DMS53 treated with DMSO at 0.1 percent for 48 hours (cell line): ENCODE results near the gene ATP6V1F.

Source experiments
- DNase-seq: peaks from one replicate; lab custom pipeline; 2025; ENCODE audit not compliant: unreplicated experiment; lab: John Stamatoyannopoulos, UW

Gene ATP6V1F, protein sequence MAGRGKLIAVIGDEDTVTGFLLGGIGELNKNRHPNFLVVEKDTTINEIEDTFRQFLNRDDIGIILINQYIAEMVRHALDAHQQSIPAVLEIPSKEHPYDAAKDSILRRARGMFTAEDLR

DNA sequence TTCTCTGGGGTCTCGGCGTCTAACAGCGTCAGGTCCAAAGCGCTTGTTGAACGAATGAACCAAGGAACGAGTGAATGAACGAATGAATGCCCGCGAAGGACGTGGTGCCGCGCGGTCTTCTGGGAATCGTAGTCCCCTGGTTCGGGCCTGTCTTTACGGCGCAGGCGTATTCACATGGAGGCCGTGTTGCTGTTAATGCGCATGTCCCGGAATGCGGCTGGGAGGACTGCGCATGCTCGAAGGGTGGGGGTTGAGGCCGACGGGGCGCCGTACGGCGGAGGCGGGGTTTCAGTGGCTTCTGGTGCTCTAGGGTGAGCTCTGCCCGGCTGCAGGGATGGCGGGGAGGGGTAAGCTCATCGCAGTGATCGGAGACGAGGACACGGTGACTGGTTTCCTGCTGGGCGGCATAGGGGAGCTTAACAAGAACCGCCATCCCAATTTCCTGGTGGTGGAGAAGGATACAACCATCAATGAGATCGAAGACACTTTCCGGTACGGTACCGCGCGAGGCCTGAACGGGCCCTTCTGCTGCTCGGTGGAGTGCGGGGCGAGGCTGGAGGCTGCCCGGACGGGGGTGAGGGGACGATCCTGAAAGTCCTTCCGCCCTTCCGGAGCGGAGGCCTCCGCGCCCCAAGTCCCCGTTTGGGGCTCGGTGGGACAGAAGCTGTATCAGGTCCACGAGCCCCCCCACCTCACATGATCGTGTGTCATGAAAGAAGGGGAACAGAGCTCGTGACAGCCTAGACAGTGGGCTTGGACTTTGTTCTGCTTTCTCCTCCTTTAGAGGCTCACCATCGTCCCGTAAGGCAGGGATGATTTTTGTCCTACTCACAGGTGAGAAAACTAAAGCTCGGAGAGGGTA lies at the start of gene ATP6V1F:
TSS of gene ATP6V1F (plus strand) at position 286 of the 862 bp plus-strand sequence. CDS start at position 335, 49 bp downstream.
- DNase-seq: peak; percentile 97

DNA sequence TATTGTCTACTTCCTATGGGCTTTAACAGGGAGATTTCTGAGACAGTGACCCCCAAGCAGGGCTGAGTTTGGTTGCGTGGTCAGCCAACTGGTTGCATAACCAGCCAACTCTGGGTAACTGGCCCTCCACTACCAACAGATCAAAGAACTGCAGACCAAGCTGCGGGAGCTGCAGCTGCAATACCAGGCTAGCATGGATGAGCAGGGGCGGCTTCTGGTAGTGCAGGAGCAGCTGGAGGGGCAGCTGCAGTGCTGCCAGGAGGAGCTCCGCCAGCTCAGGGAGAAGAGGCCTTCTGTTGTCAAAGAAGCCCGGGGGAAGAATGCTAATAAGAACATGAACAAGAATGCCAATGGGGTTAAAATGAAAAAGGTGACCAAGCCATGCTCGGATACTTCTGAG lies 48.2 kb upstream of the ATP6V1F start:
- no peak for DNase-seq

DNA sequence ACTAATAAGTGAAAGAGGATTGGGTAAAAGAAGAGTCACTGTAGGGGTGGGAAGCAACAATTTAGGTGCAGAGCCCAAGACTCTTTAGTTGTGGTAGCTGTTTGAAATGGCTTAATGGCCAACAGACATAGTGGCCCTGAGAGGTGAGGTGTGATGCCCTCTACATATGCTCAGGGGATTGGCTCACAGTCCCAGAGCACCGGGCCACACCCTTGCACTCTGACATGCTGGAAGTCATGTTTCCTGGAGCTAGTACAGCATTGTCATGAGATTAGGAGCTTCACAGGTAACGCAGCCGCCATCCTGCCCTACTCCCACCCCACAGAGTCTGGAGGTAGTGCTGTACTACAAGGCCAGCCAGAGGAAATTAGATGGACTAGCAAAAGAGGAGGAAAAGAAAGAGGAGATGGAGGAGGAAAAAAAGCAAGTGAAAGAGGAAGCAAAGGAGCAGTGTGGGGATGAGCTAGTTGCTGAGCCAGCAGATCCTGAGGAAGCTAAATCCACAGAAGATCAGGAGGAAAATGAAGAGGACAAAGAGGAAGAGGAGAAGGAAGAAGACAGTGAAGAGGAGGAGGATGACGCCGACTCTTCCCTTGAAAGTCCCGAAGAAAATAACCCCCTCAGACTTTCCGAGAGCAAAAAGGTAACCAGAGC lies 47.2 kb upstream of the ATP6V1F start:
- no peak for DNase-seq

DNA sequence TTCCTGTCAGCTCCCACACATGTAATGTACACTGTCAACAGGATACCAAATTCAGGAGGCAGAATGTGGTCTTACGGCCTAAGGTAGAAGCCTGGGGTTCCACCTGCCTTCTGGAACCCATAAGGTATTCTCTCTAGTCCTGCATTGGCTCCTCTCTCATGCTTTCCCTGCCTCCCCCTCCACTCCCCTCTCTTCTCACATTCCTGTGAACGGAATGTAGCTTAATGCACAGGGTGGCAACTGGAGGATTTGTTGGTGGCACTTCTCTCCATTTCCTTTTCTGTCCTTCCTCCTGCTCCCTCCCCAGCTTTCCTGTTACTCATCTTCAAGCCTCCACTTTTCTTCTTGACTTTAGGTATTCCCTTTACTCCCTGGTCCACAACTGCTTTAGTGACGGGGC lies 44.0 kb upstream of the ATP6V1F start:
- no peak for DNase-seq

DNA sequence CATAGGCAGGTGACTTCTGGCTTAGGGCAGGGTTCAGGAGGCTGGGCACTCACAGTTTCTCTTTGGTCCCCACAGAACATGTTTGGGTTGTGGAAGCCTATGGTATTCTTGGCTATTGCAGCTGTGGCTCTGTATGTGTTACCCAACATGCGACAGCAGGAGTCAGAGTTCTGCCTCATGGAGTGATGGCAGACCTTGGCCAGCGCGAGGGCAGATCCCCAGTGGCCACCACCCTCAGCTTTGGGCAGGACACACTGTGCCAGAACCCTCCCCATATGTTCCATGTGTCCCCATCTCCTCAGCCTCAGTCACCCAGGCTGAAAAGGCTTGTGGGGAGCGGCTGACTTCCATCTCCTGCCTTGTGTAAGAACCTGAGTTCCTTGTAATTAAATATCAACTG lies 40.9 kb upstream of the ATP6V1F start:
- DNase-seq: no peak

DNA sequence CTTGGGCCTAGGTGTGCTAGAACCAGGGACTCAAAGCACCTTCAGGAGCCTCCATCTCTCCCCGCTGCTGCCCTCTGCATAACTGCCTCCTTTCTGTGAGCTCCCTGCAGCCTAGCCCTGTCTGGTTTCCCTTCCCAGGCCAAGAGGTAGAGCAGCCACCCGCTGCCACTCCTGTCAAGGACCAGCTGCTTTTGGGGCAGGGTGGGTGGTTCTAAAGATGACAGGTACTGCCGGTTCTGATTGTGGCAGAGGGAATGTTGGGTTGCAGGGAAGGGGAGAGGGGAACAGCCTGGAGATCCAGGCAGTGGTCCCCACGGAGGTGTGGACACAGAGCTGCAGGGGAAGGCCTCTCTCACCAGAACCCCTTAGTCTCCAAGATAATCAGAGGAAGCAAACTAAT lies 36.1 kb upstream of the ATP6V1F start:
- no peak for DNase-seq

DNA sequence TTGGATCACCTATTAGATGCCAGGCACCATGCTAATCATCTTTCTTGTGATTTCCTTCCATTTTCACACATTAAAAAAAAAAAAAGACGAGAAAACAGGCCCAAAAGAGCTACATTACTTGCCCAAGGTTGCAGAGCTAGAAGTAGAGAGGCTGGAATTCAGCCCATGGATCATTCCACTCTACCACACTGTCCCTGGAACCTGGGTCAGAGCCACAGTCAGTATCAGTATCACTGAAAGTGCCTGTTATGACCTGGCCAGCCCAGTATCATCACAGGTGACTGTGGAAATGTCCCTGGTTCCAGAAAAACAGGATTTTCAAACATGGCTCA lies 35.8 kb upstream of the ATP6V1F start:
- no peak for DNase-seq

DNA sequence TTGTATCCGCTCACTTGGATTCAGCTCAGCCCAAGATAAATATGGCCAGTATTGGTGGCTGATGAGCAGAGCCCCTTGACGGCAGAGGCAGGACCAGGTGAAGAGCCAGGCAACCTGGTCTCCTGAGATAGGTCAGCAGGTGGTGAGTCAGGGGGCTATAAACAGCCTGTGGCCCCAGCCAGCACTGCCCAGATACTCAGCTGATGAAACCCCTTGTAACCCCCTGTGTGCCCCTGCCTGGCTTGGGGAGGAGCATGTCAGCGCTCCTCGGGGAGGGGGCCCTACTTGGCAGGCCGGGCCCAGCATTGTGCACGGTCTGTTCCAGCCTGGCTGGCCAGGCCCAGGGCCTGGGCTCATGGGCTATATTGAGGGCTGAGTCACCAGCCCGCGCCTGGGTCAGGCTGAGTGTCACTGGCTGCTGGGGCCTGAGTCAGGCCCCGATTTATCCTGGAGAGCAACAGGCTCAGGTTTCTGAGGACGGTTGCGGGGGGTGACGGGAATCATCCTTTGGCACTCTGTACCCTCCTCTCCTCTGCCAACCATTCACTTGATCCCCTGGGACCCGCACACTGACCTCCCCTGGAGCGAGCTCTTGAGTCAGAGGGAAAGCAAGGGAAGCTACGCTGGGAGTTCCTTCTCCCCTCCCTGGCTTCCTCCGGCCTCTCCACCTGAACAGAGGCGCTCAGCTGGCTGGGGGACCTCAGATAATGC lies 35.3 kb upstream of the ATP6V1F start:
- no peak for DNase-seq

DNA sequence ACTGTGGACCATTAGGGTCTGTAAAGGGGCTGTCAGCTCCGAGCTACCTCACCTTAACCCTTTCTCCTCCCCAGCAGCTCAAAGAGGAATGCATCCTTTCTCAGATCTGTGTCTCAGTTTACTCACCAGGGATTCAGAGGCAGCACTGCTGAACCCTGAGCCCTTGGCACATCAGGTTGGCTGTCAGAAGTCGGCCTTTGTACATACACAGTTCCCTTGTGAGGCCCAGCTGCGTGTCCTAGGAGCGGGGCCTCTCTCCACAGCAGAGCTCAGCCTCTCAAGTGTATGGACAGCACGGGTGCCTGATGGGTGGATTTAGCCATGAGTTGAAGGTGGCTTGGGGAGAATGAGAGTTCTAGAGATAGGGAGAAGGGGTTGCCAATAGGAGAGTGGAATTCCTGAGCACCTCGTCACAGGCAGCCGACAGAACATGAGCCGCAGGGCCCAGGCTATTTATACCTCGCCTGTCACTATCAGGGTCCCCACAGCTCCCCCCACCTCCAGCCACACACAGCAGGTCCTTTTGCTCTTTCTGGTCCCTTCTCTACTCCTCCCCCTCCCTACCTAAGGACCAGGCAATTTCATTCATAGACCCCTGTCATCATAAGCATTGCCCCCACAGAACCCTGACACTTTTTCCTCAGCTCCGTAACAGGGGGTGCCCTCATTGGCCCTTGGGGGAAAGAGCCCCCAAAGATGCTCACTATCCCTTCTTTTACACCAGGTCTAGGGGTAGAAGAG lies 34.5 kb upstream of the ATP6V1F start:
- DNase-seq: no peak

DNA sequence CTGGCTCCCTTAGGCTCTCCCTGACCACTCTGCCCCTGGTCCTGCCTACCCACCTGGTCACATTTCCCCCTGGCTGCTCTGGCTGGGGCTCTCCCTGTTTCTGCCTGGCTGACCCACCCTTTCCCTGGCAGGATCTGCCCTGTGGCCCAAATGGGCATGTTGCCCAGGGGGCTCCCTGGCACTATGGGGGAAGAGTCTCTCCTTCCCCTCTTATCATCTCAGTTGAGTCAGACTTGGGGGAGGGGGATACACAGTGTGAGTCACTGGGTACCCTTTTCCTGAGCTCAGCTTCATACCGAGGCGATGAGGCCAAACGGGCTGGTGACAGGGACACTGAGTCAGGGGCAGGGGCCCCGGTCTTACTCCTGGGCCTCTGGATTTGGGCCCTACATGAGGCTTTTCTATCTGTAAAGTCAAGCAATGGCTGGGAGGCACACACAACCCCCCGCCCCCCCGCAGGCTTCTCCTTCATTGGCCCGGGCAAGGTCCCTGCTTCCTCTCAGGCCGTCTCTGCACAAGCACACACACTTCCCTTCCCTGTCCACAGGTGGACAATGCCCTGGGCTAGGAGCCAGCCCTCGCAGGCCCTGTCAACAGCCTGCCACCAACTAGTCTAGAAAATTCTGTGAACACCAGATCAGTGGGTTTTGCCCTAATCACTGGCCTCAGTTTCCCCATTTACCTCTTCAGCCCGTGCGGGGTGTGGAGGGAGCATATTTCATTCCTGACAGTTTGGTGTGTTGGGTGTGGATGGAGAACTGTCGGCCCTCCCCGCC lies 33.1 kb upstream of the ATP6V1F start:
- DNase-seq: peak; percentile 13

DNA sequence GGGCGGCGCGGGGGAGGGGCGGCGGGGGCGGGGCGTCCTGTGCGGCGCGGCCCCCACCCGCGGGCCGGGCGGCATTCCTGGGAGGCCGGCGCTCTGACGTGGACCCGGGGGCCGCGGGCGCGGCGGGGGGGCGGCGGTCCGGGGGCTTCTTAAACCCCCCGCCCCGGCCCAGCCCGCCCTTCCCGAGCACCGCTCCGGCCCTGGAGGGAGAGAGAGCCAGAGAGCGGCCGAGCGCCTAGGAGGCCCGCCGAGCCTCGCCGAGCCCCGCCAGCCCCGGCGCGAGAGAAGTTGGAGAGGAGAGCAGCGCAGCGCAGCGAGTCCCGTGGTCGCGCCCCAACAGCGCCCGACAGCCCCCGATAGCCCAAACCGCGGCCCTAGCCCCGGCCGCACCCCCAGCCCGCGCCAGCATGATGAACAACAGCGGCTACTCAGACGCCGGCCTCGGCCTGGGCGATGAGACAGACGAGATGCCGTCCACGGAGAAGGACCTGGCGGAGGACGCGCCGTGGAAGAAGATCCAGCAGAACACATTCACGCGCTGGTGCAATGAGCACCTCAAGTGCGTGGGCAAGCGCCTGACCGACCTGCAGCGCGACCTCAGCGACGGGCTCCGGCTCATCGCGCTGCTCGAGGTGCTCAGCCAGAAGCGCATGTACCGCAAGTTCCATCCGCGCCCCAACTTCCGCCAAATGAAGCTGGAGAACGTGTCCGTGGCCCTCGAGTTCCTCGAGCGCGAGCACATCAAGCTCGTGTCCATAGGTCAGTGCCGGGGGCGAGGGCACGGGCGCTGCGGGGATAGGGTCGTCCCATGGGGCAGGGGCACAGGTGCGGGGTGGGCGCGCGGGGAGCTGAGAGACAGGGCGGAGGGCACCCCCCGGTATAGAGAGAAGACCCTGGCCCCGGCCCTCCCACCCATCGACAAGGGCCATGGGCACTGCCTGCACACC lies 32.2 kb upstream of the ATP6V1F start, which contains the start of gene FLNC:
TSS of gene FLNC (plus strand) at position 176 of the 947 bp plus-strand sequence. CDS start at position 408, 232 bp downstream.
- DNase-seq: peak; percentile 30

DNA sequence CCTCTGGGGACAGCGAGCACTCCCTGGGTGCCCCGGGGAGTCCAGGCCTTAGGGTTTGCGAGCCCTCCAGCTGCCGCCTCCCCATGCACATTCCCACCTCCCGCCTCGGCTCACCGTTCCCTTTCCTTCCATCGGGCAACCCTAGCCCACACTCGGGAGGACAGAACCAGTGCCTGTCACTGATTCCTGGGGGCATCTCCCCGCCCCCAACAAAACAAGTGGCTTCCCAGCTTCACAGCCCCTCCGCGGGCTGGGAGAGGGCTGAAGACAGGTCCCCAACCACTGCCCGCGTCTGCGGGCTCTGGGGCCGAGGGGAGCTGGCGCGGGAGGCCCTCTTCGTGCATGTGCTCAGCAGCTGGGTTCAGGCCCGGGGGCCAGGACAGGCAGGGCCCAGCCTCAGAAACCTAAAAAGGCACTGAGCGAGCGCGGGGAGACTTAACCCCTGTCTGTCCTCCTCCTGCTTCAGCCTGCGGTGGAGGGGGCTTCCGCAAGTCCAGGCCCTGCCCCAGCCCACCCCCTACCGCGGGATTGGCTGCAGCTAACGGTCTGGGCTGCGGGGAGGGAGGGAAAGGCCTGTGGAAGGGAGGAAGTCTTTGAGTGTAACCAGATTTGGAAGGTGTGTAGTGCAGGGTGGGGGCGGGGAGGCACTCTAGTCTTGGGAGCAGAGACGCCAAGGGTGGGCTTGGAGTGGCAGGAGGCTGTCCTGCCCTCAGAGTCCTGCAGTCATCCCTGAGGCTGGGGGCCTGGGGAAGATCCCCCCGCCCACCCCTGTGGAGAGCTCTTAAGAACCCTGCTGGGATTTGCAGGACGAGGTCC lies 31.3 kb upstream of the ATP6V1F start:
- DNase-seq: no peak

DNA sequence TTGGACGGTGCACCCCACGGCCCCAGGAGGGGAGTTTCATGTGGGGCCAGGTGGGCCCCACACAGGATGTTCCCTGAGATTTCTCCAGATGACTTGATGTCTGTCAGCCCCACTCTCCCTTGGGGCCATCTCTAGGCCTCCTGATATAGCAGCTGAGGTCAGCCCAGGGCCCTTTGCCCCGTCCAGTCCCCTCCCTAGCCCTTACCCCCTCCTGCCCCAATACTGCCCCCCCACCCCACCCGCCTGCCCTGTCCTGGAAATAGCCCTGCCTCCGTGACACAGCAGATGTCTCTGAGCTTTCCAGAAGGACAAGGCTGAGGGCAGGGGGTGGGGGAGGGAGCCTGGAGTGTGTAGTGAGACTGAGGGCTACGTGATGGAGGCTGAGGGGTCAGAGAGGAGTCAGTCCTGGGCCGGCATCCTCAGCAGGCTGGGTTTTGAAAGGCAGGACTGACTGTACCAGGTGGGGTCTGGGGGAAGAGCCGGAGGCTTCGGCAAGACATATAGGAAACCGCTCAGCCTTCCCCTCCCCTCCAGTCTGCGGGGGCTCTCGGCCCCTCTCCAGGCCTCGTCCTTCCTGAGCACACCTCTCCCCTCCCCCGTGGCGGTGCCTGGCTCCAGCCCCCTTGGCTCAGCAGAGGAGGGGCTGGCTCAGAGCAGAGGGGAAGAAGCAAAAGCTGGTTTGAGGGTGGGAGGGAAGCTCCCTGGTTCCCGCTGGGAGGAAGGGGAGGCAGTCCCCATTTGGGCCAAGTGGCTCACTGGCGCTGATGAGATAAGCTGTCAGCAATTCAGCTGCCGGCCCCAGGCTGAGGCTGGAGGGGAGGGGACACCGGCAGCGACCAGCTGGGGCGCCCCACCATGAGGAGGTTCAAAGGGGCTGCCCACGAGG lies 30.4 kb upstream of the ATP6V1F start:
- DNase-seq: no peak

DNA sequence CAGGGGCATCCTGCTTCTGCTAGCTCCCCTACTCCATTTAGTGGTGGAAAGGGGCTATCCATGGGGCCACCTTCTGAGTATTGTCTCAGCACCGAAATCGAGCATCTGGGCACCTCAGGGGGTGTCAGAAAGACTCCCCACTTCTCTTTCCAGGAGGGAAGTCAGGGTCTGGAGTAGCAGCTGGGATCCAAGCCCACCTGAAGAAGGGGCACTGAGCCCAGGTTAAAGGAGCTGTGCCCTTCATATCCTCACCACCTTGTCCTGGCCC lies 29.8 kb upstream of the ATP6V1F start:
- DNase-seq: no peak

DNA sequence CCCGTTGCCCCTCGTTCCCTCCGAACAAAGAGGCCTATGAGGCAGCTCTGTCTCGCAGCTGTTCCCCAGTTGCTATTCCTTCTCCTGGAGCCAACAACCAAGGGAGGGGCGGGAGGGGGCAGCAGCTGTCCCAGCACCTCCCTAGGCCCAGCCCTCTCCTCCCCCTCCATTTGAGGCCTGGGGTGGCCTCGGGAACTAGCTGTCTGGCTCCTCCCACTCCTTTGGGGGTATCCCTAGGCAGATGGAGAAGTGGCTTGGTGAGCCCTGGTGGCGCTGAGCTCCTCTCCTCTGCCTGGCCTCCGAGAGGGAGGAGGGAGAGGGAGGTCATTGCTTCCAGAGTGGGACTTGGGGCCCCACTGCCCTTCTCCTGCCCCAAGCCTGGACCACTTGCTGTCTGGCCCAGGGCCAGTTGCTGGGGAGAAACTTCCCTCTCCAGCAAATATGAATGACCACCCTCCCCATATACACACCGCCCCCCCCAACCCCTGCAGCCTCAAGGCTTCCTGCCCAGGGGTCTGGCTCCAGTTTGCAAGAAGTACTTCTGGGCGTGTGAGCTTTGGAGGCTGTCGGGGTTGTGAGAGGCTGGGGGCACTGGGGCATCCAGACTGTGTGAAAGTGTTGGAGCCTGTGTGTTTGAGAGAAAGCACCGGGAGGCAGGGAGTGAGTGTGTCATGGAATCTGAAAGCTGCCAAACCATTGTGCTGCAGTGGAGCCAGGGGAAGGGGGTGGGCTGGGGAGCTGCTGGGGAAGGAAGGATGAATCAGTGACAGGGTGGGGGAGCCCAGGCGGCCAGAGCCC lies 29.3 kb upstream of the ATP6V1F start:
- DNase-seq: no peak

DNA sequence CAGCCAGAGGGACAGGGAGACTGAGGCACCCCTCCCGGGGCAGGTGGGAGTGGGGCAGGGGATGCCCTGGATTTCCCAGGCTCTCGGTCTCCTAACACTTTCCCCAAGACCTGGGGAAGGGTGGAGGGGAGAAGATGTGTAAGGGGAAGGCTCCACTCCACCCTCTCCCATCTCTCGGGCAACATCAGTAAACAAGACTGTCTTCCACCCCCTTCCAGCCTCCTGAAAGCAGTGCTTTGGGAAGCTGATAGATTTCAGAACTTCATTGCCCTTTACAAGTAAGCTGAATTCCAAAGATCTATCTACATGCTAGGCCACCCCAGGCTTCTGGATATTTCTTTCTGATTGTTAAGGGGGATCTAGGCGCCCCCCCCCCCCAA lies 28.7 kb upstream of the ATP6V1F start:
- no peak for DNase-seq
